GM12801 (cell line): ENCODE data around the gene S100A8.

Experiments used
- CTCF ChIP-seq: IDR thresholded peaks from one replicate; pipeline ENCODE4 v1.5.1; 2011; ENCODE audit warnings: control low read depth; ENCODE audit not compliant: insufficient read length; ENCODE audit errors: extremely low read depth

Gene S100A8

GRCh38 chr1:153379591-153379990 lies 11.3 kb downstream of the S100A8 start:
- TF ChIP-seq CTCF, result no peak

- no peak for TF ChIP-seq CTCF
Measured at GRCh38 chr1:153375511-153375910, 15.4 kb downstream of the S100A8 start, which contains the start of gene S100A12. S100A12 (minus strand) TSS chr1:153375621; CDS start chr1:153374592, 1,029 bp downstream.

- TF ChIP-seq CTCF, result no peak
Measured at GRCh38 chr1:153374071-153374470, 16.8 kb downstream of the S100A8 start.

GRCh38 chr1:153372571-153372970 lies 18.3 kb downstream of the S100A8 start:
- TF ChIP-seq CTCF, result no peak

GRCh38 chr1:153371231-153371630 lies 19.6 kb downstream of the S100A8 start:
- TF ChIP-seq CTCF, result no peak

- no peak for TF ChIP-seq CTCF
Measured at GRCh38 chr1:153370146-153370545, 20.7 kb downstream of the S100A8 start.

GRCh38 chr1:153368495-153368894 lies 22.4 kb downstream of the S100A8 start:
- no peak for TF ChIP-seq CTCF

- TF ChIP-seq CTCF, result no peak
Measured at GRCh38 chr1:153367090-153367489, 23.8 kb downstream of the S100A8 start.
